Measurements from ENCODE around the gene FNBP1L.
"Not testable (repeated sequence)": the region's sequence is repeated elsewhere in the genome, so short reads cannot be mapped to it uniquely, and the experiment has no call there.

GRCh38 chr1:93481899-93482298 lies 34.0 kb downstream of the FNBP1L start:
- not testable (repeated sequence) for TF ChIP-seq CTCF (IDR thresholded peaks at IDR 0.05; ENCODE audit: low read length); EZH2 (IDR thresholded peaks at IDR 0.05; ENCODE audit: borderline replicate concordance, low read length)
